KOPT-K1 (cell line): ENCODE data around the gene PPFIA1.

Experiments used
- H3K27ac ChIP-seq: fragments of 200-600 bp; sonication (generic); 2 replicates; pipeline ENCODE4 v1.5.1; 2016; ENCODE audit warnings: antibody characterized with exemption, mild to moderate bottlenecking, low read depth, low read length; ENCODE audit not compliant: poor library complexity, severe bottlenecking
- H3K36me3 ChIP-seq: fragments of 200-600 bp; sonication (generic); 2 replicates; pipeline ENCODE4 v1.5.1; 2017; ENCODE audit warnings: antibody characterized with exemption, mild to moderate bottlenecking, low read length, moderate library complexity; ENCODE audit not compliant: insufficient read depth
- H3K9me3 ChIP-seq: fragments of 200-600 bp; sonication (generic); 2 replicates; pipeline ENCODE4 v1.5.1; 2017; ENCODE audit warnings: antibody characterized with exemption, low read length, mild to moderate bottlenecking; ENCODE audit not compliant: insufficient read depth, poor library complexity, severe bottlenecking

The PPFIA1 gene

GRCh38 chr11:70298243-70298915 lies 27.9 kb downstream of the PPFIA1 start:
- Histone ChIP-seq H3K27ac (no peak overlapping the region), H3K36me3 (peaks cover 53% of the 10 kb centered on the region), H3K9me3 (no peaks in the 10 kb centered on the region)

DNA sequence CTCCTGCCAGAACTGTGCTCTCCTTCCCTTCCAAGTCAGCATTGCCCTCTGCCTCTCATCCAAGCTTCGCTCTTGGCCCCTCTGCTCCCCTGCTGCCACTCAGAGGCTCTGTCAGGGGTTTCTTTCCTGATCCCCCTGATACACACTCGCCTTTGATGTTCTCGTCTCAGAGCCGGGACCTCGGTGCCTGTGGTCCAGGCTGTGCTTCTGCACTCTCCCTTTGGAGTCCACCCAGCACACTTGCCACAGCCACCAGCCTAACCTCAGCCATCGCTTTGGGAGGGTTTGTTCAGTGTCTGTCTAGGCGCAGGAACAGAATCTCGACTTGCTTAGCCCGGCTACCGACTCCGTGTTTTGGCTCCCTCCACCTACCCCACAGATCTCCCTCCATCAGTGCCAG lies 29.1 kb downstream of the PPFIA1 start:
- Histone ChIP-seq H3K27ac (no peak overlapping the region), H3K9me3 (no peaks in the 10 kb centered on the region), H3K36me3 (peaks cover 54% of the 10 kb centered on the region)

DNA sequence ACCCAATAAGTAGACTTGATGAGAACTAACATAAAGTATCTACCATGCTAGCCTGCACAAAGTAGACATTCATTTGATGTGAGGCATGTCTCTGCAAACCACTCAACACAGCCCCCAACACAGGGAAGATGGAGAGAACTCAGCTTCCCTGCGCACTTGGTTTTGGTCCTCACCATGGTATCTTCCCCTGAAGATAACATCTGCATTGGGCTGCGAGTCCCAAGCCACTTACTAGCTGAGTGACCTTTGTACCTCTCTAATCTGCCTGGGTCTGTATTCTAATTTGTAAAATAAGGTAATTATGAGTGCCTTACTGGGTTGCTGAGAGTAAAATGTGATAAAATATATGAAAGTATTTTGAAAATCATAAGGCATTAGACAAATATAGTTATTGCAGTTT lies 30.7 kb downstream of the PPFIA1 start:
- H3K9me3 ChIP-seq, result no peaks in the 10 kb centered on the region
- H3K36me3 ChIP-seq, result peaks cover 59% of the 10 kb centered on the region
- H3K27ac ChIP-seq, result no peak overlapping the region

DNA sequence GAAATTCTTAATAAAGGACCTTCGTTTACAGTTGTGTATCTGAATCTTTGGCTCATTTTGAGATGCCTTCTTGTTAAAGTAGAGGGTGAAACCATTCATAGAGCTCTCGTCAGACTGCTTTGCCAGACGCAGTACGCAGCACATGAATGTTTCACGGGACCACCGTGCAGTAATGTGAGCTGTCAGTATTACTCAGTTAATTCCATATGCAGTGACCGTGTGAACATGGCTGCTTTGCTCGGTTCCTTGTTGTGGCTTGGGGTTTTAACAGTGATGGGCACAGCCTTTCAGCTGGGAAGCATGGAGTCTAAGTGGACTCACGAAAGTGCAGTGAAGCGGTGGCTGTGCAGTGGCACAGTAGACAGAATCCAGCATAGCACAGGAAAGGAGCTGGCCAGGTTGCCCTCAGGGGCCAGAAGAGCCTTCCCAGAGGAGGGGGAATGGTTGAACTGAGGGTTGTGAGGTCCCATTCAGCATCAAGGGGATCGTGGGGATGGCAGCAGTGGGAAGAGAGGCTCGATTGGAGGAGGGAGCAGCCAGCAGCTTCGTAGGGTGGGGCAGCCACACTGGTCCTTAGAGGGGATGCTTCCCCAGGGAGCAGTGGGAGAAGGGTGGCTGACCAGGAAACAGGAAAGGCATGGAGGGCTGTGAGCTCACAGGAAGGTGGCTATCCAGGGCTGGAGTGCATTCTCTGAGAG lies 31.4 kb downstream of the PPFIA1 start:
- peaks cover 59% of the 10 kb centered on the region for H3K36me3 ChIP-seq
- H3K27ac ChIP-seq, result no peak overlapping the region
- H3K9me3 ChIP-seq, result no peaks in the 10 kb centered on the region

DNA sequence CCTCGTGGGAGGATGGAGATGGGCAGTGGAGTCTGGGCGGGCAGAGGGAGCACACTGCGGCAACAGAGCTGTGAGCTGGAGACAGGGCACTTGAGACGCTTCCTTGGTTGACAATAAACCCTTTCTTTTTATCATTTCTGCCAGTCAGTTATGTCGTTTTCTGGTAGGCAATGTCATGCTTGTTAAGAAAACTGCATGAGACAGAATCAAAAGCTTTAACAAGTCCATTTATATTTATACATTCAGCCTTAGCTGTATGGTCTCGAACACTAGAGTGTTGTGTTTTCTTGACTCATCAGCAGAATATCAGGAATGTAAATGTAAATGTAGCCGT lies 31.9 kb downstream of the PPFIA1 start:
- Histone ChIP-seq H3K9me3 (no peaks in the 10 kb centered on the region), H3K36me3 (peaks cover 58% of the 10 kb centered on the region), H3K27ac (no peak overlapping the region)

- Histone ChIP-seq H3K27ac (no peak overlapping the region), H3K36me3 (peaks cover 51% of the 10 kb centered on the region)
Measured at GRCh38 chr11:70303070-70303469, 32.6 kb downstream of the PPFIA1 start.

GRCh38 chr11:70304208-70304603 lies 33.7 kb downstream of the PPFIA1 start:
- Histone ChIP-seq H3K36me3 (peaks cover 40% of the 10 kb centered on the region), H3K27ac (no peak overlapping the region), H3K9me3 (no peaks in the 10 kb centered on the region)

More at GRCh38 chr11:70303070-70303469, 32.6 kb downstream of the PPFIA1 start:
- H3K9me3 ChIP-seq, result no peaks in the 10 kb centered on the region

DNA sequence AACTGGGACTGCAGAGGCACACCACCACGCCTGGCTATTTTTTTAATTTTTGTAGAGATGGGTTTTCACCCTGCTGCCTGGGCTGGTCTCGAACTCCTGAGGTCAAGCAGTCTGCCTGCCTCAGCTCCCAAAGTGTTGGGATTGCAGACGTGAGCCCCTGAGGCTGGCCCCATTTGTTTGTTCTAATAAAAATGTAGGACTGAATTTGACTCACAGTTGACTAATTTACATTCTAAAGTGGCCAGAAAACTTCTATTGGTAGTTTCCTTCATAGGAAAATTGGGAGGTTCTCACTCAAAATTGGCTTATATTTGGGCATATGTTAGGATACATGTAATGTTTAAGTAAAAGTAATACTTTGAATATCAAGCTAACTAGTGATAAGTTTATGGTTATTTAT lies 35.0 kb downstream of the PPFIA1 start:
- no peak overlapping the region for H3K27ac ChIP-seq
- H3K9me3 ChIP-seq, result no peaks in the 10 kb centered on the region
- H3K36me3 ChIP-seq, result peaks cover 32% of the 10 kb centered on the region

- H3K36me3 ChIP-seq, result peaks cover 28% of the 10 kb centered on the region
- H3K27ac ChIP-seq, result no peak overlapping the region
- no peaks in the 10 kb centered on the region for H3K9me3 ChIP-seq
Measured at GRCh38 chr11:70306586-70307033, 36.1 kb downstream of the PPFIA1 start.

GRCh38 chr11:70307176-70307575 lies 36.7 kb downstream of the PPFIA1 start:
- Histone ChIP-seq H3K9me3 (no peaks in the 10 kb centered on the region), H3K27ac (no peak overlapping the region), H3K36me3 (peaks cover 25% of the 10 kb centered on the region; the same call in 1 of the 2 replicates)

DNA sequence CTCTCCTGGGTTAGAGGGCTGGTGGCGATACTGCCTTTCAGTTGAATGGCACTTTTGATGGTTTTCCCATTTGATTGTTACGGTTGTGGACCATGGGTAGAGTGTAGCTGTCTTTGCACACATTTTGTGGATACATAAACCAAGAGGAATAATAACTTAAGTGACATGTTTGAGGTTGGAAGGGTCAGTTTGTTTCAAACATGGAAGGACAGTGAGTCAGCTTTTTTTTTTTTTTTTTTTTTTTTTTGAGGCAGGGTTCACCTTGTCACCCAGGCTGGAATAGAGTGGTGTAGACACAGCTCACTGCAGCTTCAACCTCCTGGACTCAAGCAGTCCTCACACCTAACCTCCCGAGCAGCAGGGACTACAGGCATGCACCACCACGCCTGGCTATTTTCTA lies 41.1 kb downstream of the PPFIA1 start:
- peaks cover 15% of the 10 kb centered on the region; the same call in 1 of the 2 replicates for H3K36me3 ChIP-seq
- no peaks in the 10 kb centered on the region for H3K9me3 ChIP-seq
- no peak overlapping the region for H3K27ac ChIP-seq

GRCh38 chr11:70312401-70313357 lies 42.2 kb downstream of the PPFIA1 start:
- Histone ChIP-seq H3K36me3 (peaks cover 15% of the 10 kb centered on the region; the same call in 1 of the 2 replicates), H3K27ac (no peak overlapping the region), H3K9me3 (no peaks in the 10 kb centered on the region)

DNA sequence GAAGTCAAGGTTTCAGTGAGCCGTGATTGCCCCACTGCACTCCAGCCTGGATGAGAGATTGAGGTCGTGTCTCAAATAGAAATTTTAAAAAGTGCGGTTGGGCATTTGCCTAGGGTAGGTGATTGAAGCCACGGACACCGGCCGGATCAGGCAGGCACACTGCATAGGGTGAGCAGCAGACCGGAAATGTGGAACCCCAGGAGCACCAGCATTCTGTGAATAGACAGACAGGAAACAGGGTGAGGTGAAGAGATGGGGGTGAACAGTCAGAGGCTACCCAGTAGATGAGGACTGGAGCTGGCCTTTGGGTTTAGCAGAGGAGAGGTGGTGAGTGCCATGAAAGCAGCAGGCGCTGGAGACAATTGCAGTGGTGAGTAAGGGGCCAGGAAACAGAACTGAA lies 43.5 kb downstream of the PPFIA1 start:
- no peak overlapping the region for H3K27ac ChIP-seq

GRCh38 chr11:70314730-70315129 lies 44.2 kb downstream of the PPFIA1 start:
- Histone ChIP-seq H3K36me3 (peaks cover 31% of the 10 kb centered on the region; the same call in 1 of the 2 replicates), H3K27ac (no peak overlapping the region), H3K9me3 (no peaks in the 10 kb centered on the region)

More for the DNA sequence above, 43.5 kb downstream of the PPFIA1 start:
- Histone ChIP-seq H3K36me3 (peaks cover 23% of the 10 kb centered on the region; the same call in 1 of the 2 replicates), H3K9me3 (no peaks in the 10 kb centered on the region)

- H3K36me3 ChIP-seq, result peaks cover 41% of the 10 kb centered on the region; the same call in 1 of the 2 replicates
- no peak overlapping the region for H3K27ac ChIP-seq
Measured at GRCh38 chr11:70315716-70316115, 45.2 kb downstream of the PPFIA1 start.

More at GRCh38 chr11:70315716-70316115, 45.2 kb downstream of the PPFIA1 start:
- no peaks in the 10 kb centered on the region for H3K9me3 ChIP-seq
